HG03066 (cell line): ENCODE results near the gene COL4A2.
"Not testable (repeated sequence)": the region's sequence is repeated elsewhere in the genome, so short reads cannot be mapped to it uniquely, and the experiment has no call there.

Source experiments
- ATAC-seq: cut with Tn5 transposase; IDR thresholded peaks from one replicate; pipeline ENCODE4 v1.9.1; 2021; ENCODE audit warnings: low read depth; ENCODE audit not compliant: unreplicated experiment

The COL4A2 gene

DNA sequence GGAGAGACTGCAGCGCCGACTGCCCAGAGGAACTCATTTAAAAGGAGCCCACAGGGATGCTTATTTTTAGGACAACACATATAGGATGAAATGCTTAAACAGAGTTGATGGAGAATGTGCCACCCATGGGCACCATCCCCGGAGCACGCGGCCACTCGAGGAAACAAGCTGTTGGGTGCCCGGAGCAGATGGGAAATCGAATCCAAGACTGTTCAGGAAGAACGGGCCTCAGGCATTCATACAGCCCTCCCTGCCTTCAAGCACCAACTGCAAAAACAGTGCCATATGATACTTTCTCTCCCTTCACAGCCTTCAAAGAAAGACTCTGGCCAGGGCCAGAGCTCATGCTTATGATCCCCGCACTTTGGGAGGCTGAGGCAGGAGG lies 214.2 kb downstream of the COL4A2 start:
- no peak for ATAC-seq

DNA sequence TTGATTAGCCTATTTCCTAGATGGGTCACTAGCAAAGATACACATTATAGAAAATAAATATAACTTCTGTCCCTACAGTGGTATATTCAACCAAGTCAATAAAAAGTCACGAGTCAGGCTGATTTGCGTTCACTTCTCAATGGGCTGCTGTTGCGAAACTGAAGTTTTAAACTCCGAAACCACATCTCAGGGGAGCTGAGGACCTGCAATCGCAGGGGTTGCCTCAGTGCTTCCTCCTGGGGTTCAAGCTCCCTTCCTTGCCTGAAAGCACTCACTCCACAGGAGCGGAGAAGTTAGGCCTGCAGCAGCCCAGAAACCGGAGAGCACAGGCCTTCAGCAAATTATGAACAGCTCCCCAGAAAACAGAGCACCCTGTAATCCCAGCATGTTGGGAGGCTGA lies 214.9 kb downstream of the COL4A2 start:
- no peak for ATAC-seq

DNA sequence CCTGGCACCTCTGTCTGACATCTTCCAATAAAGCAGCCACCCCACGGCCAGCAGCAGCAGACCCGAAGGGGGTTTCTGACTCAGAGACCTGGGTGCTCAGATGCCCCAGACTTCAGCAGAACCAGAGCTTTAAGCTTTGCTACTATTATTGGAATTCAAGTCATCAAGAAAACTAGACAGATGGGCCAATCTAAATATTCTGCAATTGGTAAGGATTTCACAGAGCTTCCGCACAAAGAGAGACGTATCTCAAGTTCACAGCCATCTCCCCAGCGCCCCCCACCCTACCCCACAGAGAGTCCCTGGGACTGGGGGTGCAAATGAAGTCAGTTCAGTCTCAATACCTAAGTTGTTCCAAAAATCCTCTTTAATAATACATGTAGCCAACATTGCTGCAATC lies 215.6 kb downstream of the COL4A2 start:
- ATAC-seq: no peak

DNA sequence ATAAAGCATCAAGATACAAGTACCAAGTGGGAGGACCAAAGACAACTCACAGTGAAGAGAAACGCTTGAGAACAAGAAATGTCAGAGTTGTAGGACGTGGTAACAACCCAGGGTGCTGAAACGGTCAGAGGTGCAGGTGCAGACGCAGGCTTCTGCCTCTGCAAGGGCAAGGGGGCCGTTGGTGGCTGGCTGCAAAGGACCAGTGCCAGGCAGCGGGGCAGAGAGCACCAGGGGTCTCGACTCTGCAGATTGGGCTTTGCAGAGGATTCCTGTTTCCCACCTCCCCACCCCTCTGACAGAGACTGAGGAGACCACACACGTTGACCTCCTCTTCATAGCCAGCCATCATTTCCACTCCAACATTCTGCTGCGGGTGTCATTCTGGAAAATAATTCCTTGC lies 216.1 kb downstream of the COL4A2 start:
- ATAC-seq: no peak

DNA sequence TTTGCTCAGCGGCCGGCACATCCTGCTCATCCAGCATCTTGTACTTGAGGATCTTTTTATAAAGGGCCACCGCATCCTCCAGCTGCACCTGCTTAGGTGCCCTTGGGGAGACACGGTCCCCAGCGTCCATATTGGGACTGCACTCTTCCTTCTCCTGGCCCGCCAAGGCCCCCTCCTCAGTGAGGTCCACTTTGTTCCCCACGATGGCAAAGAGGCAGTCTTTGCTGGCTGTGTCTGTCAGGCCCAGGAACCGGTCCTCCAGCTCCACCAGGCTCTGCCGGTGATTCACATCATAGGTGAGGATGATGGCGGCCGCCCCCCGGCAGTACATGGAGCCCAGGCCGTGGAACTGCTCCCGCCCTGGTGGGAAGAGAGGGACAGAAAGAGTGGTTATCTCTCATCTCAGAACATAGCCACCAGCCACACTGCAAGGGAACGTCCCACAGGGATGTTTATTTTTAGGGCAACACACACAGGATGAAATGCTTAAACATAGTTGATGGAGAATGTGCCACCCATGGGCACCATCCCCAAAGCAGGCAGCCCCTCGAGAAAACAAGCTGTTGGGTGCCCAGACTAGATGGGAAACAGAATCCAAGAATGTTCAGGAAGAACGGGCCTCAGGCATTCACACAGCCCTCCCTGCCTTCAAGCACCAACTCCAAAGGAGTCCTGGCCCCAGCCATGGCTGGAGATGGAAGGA lies 216.9 kb downstream of the COL4A2 start:
- ATAC-seq: no peak

DNA sequence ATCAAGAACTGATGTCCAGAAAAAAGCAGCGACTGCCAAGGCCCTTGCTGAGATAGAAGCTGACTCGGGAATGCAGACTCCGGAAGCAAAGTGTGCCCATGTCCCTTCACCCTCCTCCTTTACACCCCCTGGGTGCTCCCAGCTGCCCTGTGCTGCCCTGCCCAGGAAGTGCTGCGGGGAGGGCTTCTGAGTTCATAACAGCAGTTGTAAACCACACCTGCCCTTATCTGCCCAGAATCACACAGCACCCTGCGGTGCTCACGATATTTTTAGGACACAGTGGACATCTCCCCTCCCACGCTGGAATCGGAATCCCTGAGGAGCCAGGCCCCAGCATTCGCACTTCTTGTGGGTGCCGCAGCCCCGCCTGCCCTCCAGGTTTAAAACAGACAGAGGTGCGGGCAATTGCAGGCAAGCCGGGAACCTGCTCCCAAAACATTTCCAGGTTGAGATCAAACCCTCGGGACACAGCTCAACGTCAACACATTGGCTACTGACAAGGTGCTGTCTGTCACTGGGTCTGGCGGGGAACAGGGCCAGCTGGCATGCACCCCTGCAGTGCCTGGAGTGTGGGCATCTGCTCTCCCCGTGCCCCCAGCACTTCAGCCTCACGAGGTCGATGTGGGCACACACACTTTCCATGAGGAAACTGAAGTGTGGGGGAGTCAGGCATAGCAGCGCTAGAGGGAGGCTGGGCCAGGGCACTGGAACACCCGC lies 217.6 kb downstream of the COL4A2 start:
- no peak for ATAC-seq

DNA sequence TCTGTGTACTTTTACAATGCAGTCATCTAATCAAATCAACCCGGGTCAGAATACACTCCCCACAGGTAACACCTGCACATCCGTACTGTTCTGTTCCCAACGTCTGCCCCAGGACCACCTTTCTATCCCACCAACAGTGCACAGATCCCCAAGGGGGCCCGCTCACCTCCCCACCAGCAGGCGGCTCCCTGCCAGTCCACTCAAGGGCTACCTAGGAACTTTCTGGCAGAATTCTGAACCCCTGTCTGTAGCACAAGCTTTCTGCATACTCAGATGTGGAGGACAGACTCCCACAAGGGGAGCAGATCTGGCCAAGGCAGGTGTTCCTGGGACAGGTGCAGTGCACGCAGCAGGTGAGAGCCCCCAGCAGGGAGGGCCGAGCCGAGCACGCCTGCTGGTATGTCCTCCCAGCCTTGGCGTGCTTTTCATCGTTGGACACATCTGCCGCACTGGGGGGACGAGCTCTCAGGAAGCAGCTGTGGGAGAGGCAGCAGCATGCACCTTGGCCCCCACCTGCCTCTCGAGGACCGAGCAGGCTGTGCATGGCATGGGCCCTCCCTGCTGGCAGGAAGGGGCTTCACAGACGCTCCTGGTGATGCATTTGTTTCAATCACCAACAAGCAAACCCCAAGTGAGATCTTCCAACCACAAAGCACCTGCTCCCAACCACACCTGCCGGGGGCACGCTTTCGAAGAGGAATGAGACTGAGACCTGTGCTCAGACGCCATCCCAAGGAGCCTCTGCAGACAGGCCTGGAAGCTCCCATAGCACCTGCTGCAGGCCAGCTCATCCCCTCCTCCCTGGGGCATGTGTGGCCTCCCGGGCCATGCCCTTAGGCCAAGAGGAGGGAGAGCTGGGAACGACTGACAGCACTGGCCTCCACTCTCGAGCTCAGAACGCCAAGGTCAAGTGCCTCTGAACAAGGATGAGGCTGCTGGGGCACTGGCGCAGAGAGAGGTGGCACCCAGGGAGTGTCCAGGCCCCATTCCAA lies 218.5 kb downstream of the COL4A2 start:
- ATAC-seq: peak; percentile 69

DNA sequence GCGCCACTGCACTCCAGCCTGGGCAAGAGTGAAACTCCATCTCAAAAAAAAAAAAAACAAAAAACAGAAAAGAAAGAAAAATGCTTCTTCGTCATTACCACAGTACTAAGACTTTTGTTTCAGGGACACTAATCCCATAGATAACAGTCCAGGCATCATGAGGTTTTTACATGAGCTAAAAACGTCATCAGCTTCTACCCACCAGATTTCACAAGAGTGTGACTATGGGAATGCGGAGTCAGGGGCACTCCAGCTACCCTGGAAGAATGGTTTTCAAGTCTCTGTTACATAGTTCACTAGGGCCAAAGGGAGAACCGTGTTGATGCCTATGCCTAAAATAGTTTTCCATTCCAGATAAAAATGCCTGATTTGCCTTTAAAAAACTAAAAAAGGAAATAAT lies 221.3 kb downstream of the COL4A2 start:
- ATAC-seq: no peak

DNA sequence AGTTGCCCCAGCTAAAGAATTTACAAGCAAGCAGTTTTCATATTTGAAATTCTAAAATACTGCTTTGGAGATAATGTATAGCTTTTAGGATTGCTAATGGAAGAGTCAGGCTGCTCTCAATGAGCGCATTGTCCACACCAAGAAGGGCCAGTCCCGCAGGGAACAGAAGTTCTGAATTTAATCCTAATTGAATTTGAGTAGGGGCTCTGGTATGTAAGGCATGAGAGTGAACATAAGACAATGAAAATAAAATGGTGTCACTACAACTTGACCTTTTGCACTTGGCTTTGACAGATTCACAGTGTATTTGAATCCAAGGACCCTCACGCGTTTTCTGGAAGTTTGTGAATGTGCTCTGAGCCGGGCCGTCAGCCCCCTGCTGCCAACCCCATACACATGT lies 221.8 kb downstream of the COL4A2 start:
- ATAC-seq: no peak

DNA sequence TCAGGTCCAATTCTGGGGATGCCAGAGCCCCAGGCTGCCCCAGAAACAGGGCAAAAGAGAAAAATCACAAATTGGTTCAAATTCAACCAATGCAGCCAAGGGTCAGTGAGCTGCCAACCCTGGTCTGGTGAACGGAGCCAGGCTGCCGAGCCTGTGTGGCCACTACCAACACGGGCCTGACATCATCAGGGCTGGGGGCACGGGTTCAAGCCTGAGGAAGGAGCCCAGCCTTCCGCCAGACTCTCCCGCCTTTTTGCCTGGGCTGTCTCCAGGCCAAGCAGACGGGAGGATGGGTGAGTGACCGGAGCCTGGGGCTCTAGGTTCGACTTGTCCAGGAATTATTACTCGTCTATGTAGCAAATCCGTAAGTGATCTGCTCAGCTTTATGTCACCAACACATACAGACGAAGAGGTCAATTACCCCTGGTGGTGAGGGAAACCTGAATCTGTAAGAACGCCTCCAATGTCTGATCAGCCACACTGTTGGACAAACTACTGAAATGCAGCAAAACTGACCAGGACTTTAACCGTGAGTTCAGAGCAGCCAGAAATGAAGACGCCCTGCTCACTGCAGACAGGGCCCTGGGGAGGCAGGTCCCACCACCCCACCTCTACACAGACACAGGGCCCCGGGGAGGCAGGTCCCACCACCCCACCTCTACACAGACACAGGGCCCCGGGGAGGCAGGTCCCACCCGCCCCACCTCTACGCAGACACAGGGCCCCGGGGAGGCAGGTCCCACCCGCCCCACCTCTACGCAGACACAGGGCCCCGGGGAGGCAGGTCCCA lies 222.6 kb downstream of the COL4A2 start:
- no peak for ATAC-seq

DNA sequence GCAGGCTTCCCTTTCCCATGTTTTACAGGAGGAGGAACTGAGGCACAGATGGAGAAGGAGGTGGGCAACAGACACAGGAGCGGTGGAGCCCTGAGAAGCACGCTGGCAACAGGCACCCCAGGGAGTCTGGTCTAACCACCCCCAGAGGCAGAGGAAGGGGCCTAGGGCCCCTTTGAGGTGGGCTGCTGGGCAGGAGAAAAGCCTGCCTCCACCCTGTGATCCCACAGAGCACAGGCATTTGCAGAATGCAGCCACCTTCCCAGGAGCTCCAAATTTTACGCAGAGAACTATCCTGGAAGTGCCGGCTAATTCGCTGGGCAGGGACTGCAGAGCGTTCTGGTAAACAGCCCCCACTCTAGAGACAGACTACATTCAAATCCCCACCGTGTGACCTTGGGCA lies 224.0 kb downstream of the COL4A2 start:
- no peak for ATAC-seq

DNA sequence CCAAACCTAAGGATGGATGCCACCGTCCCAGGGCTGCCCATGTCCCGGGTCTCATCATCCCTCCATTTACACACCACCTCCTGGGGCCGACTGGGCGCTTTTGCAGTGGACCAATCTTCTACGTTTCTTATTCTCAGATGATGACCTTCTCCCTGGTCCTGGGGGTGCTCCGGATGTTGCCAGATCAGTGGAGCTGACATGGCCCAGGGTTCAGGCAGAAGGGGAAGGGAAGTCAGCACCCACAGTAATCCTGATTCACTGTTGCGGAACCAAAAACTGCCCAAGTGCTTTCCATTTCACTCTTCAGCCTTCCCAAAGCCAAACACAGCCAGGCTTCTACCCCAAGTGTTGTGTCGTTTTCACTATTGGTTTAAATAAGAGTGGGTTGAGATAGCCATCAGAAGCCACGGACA lies 224.6 kb downstream of the COL4A2 start:
- no peak for ATAC-seq

DNA sequence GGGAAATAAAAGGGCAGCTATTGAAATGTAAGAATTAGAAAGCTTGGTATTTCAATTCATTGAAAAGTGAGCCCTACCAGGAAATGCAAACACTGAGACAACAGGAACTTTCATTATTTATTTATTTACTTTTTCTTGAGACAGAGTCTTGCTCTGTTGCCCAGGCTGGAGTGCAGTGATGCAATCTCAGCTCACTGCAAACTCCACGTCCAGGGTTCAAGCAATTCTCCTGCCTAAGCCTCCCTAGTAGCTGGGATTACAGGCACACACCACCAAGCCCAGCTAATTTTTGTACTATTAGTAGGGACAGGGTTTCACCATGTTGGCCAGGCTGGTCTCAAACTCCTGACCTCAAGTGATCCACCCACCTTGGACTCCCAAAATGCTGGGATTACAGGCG lies 225.2 kb downstream of the COL4A2 start:
- not testable (repeated sequence) for ATAC-seq

DNA sequence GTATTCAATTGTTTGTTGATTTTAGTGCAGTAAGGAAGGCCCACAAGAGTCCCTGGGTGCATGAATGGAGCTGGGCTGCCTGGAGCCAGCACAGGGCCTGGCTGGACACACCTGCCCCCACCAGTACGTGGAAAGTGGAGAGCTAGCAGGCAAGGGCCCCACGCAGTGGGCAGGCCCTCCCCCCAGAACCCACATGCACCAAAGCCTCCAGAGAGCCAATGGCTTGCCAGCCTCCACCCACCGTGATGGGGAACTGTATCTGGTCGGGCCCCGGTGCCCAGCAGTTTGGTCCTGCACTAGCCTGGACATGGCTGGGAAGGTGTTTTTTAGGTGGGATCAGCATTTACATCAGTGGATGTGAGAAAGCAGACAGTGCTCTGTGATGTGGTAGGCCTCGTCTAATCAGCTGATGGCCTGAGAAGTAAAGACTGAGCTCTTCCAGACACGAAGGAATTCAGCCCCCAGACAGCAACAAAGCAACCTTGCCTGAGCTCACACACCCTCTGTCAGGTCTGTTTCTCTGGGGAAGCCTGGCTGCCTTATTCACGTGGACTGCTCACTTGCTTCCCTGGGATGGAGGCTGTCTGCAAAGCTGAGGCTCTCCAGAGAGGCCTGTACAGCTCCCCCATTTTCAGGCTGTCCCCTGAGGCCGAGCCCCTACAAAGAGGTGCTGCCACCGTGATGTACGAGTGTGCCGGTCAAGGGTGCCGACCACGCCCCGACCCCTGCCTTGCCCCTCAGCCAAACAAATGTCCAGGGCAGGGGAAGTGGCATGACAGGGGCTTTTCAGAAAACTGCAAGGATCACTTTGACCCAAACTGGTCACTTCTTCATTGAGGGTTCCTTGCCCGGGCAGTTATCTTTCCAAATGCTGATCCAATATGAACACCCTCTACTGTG lies 226.9 kb downstream of the COL4A2 start:
- no peak for ATAC-seq

DNA sequence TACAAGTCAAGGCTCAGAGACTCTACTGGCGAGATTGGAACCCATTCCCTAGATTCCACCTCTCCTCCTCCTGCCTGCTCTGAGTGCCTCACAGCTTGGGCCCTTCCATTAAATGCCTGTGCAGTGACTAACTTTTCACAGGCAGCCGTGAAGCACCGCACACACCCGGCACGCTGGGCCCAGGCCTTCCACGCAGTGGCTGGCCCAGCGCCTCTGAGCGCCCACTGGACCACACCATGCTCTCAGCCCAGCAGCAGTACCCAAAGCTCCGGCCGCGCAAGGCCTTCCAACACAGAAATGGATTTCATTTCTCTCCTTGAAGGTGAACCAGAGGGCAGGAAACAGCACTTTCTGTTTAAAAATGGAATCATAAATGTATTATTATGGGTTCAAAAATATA lies 228.4 kb downstream of the COL4A2 start:
- ATAC-seq: no peak

DNA sequence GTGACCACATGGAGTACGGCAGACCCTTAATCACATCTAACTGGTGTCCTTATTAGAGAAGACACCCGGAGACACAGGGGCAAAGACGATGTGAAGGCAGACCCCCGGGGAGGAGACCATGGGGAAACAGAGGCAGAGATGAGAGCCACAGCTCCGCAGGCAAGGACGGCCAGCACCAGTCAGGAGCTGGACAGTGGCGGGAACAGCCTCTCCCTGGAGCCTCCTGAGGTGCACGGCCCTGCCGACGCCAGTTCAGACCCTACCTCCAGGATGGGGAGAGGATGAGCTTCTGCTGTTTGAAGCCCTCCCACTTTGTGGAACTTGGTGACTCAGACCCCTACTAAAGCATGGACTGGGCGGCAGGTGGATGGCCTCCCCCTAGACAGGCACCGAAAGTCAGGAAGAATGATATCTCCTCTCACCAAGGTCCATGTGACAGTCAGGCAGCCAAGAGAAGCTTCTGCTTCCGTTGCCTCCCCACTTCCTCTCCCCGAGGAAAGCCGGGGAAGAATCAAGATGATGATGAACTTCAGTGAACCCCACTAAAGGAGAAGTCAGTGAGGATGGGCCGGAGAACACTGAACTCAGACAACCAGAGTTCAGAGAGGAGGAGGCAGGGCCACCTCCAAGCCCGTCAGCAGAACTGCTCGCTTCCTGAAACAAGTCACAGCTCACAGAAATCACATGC lies 229.1 kb downstream of the COL4A2 start:
- ATAC-seq: no peak

DNA sequence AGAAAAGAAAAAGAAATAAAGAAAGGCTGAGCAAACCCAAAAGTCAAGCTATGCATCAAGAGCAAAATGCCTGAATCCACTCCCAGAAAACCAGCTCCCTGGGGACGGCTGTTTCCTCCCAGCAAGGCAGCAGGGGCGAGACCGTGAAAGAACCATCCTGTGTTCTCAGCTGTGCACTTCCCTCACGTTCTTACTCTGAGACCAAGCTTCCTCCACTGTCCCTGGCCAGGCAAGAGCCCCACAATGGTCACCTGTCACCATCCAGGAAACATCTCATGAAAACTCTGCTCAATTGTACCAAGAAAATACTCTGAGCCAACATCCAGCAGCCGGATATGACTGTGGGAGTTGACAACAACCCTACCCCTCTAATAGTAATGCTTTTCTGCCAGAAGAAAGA lies 231.5 kb downstream of the COL4A2 start:
- ATAC-seq: no peak

DNA sequence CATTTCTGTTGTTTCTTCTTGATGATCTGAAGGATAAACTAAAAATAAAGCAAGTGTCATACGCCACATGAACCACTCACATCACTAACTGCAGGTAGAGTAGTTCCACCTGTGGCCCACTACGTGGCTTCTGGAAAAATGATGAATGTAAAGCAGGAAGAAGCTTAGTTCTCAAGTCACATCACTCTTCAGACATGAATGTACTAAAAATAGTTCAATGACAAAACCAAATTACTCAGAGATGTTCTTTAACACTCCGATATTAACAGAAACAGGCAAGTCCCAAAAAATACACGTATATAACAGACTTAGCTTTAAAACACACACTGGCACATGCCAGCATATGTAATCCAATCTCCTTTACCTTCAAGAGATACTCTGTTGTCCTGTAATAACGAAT lies 232.8 kb downstream of the COL4A2 start:
- ATAC-seq: no peak
